SK-MEL-5 (cell line): Measurements from ENCODE around the gene SENP2. TPM values are rescaled to one million over a fixed set of nuclear protein-coding genes. Genes with fewer than 3 reads are reported as not detected.
"Not testable (repeated sequence)": the region's sequence is repeated elsewhere in the genome, so short reads cannot be mapped to it uniquely, and the experiment has no call there.

ENCODE experiments used
- DNase-seq: peaks from one replicate; pipeline ENCODE4 v3.0.0-alpha.2; 2016; ENCODE audit warnings: low read depth, low spot score
- in situ Hi-C: cut with HindIII; loops from 2 replicates; pipeline ENCODE4 v1.10.0; 2016; ENCODE audit warnings: low sequenced_read_pairs, high pct_unique_total_duplicates, low pct_unique_long_range_greater_than_20kb
- total RNA-seq: library from RNA; depleted of rRNA; stranded (reverse); fragments of >200 nt; shearing (Covaris generic); gene quantifications from 2 replicates; pipeline ENCODE4 v1.2.3, GENCODE V29; 2014

The SENP2 gene
- total RNA-seq, 1 experiment from 2014 or later: 36.2 TPM

DNA sequence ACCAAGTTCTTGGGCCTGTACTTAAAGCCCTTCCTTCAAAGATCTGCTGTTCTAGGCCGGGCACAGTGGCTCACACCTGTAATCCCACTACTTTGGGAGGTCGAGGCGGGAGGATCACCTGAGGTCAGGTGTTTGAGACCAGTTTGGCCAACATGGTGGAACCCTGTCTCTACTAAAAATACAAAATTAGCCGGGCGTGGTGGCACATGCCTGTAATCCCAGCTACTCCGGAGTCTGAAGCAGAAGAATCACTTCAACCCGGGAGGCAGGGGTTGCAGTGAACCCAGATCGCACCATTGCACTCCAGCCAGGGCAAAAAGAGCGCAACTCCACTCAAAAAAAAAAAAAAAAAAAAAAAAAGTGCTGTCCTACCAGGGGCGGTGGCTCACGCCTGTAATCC is 52.6 kb downstream of the SENP2 start:
- in situ Hi-C loops, DNase-seq: not testable (repeated sequence)

GRCh38 chr3:185639632-185640206 is 53.6 kb downstream of the SENP2 start:
- no peak for DNase-seq
- in situ Hi-C loops: no loop called here

GRCh38 chr3:185640308-185640707 is 54.2 kb downstream of the SENP2 start:
- in situ Hi-C loops: no loop called here
- DNase-seq: no peak

DNA sequence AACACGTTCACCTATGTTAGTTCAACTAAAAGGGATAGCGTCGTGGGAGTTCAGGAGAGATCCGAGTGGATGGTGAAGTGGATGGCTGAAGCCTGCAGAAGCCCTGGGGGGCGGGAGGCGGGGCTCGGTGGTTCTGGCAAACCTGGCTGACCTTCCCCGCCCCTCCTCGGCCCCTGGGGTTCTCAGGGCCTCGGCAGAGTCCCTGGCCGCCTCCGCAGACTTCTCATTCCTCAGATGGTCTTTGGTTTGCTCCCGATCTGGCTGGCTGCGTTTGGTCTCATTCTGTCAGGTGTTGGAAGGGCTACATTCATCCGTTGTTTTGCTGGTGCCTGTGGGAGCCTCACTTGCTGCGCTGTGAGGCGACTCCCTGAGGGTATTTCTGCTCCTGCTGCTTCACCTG is 59.1 kb downstream of the SENP2 start:
- DNase-seq, in situ Hi-C loops: not testable (repeated sequence)

- no peak for DNase-seq
- in situ Hi-C loops: no loop called here
Observed at GRCh38 chr3:185645596-185646381, 59.7 kb downstream of the SENP2 start.

- no peak for DNase-seq
- in situ Hi-C loops: no loop called here
Observed at GRCh38 chr3:185646382-185647133, 60.5 kb downstream of the SENP2 start.

DNA sequence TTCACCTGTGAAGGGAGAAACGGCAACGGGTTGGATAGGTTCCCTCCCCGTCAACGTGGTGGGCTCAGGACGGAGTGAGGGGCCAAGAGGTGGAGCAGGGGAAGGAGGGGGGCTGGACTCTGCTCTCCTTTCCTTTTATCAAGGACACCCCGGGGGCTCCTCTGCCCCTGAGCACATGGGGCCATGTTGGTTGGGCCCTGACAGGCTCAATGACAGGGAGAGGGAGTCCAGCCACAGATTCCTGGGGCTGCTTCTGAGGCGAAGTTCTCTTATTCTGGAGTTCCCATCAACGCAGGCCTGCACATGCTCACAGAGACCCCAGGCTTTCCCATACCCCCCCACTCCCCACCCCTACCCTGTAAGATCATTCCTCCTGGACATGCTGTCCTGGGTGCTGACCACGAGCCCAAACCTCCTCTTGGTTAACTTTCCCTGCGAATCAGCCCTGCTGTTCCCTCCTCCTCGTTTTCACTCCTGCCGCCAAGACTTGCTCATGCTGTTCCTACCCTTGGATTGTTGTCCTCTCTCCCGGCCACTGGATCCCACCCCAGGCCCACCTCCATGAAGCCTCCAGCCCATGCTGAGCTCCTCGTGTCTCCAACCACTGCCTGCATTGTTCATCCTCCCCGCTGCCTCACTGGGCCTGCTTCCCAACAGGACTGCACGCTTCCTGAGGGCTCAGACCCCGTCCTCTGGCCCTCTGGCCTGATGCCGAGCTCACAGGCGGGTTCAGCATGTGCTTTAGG is 61.2 kb downstream of the SENP2 start:
- DNase-seq: no peak
- in situ Hi-C loops: no loop called here

DNA sequence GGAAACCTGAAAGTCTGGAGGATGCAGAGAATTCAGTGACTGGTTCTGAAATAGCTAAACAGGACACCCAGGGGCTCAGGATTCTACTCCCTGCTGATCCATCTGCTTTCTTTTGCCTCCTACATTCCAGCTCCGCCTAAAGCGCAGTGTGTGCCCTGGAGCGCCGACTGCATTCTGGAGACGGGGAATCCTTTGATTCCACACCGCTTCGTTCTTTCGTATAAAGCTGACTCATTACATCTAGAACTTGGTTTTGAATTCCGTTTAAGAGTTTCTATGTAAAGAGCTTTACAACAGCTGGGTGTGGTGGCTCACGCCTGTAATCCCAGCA is 61.8 kb downstream of the SENP2 start:
- in situ Hi-C loops: no loop called here
- DNase-seq: no peak

DNA sequence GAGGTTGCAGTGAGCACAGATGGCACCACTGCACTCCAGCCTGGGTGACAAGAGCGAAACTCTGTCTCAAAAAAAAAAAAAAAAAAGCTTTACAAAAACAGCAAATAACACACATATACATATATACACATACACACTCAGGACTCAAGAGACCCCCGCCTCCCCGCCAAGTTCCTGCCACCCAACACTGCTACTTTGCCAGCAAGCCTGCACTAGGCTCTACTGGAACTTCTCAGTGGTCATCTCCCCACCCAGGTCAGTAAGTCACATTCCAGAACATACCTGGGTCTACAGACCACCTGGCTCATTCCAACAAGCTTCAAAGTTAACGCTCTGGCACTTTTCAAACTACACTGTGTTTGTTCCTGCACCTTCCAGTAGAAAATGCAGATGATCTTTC is 62.3 kb downstream of the SENP2 start:
- in situ Hi-C loops: no loop called here
- DNase-seq: no peak

DNA sequence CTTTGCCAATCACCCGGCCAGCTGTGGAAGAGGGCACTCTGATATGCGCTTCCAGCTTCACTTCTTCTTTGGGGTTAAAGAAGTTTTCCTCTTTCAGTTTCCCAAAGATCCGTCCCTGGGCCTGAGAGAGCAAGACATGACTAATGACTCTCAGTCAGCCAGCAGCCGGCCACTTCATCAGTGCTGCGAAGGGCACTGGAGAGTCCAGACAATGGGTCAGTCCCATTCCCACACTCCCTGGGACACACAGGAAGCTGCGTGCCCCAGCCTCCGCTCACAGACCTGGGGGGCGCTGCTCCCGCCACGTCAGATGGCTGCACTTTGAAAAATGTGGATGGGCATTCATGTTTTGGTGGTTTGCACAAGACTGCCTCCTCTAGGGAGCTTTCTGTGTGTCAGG is 63.3 kb downstream of the SENP2 start:
- no peak for DNase-seq
- in situ Hi-C loops: no loop called here

DNA sequence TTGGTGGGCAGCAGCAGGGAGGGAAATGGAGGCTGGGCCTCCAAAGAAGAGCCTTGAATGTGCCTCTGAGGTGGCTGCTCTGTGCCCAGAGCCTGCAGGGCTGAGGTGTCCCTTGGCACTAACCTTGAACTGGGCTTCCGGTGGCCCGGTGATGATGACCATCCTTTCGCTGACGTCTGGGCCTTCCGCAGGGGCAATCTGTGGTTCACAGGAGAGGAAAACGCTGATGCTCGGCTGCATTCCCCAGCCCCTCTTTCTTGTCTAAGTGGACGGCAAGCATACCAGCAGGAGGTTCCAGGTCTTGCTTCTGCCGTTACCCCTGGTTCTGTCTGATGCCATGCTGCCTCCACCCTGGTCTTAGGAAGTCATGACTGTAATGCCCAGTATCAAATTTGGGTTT is 65.9 kb downstream of the SENP2 start:
- no peak for DNase-seq
- in situ Hi-C loops: no loop called here

- in situ Hi-C loops: no loop called here
- no peak for DNase-seq
Observed at GRCh38 chr3:185653949-185654757, 68.1 kb downstream of the SENP2 start.

DNA sequence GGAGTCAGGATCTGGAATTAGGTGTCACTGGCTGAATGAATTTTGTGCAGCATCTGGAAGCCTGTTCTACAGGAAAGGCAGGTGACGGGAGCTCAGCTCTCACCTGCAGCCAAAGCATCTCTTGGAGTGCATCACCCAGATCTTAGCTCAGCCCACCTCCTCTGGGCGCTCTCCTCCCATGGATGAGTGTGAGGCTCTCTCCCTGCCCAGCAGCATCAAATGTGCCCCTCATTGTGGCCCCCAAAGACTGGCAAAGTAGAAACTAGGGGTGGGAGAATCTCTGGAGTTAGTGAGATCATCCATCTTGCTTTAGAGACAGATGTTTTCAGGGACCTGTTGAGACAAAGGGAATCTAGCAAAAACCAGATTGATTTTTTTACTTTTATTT is 68.7 kb downstream of the SENP2 start:
- in situ Hi-C loops: no loop called here
- DNase-seq: no peak

DNA sequence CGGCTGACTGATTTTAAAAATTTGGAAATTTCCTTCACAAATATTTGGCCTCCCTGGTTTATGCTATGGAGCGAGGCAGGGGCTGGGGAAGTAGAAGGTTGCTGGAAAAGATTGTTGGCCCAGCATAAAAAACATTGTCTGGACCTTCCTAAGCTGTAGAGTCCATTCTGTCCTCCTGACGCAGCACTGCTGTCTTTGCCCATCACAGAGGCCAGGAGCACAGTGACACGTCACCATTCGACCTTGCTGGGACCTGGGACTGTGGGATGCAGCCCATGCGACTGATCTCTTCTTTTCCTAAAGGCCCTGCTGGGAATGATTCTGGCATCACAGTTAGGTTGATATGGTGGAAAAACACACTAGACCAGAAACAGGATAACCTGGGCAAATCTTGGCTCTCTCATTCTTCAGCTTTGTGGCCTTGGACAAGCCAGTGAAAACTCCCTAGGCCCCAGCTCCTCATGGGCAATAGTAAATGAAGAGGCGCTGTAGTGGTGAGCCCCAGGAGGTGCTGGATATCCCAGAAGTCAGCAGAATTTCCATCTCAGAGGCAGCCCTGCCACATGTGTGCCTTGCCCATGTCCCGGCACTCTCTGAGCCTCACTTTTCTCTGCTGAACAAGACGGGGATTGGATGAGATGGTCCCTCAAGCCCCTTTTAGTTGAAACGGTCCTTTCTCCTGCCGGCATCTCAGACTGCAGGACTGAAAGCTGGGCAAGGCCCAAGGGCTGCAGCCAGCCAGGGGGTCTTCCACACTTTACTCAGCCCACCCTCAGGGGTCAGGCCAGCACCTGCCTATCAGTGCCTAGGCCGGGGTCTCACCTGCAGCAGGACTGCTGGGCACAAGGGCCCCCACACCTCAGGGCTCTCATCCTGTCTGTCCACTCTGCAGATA is 69.6 kb downstream of the SENP2 start:
- no peak for DNase-seq
- in situ Hi-C loops: no loop called here

GRCh38 chr3:185656321-185656840 is 70.3 kb downstream of the SENP2 start:
- in situ Hi-C loops: no loop called here
- DNase-seq: peak; percentile 99

DNA sequence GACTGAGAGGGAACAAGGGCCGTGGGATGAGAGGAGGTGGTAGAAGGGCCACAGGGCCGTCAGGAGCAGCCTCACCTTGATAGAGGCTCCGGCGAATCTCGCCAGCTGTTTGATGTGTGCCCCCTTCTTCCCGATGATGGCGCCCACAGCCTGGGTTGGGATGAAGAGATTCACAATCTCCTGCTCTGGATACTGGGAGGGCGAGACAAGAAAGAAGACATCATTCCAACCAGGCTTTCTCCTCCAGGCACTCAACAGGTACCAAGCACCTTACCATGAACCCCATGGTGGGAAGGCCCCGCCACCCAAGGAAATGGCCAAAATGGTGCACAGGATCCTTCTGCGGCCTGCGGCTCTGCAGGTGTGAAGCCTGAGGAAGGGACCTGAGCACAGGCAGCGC is 71.1 kb downstream of the SENP2 start:
- DNase-seq: no peak
- in situ Hi-C loops: no loop called here
